ENCODE data around the gene PACS1. TPM values are rescaled to one million over a fixed set of nuclear protein-coding genes. Genes with fewer than 3 reads are reported as not detected.
"Not testable (repeated sequence)": the region's sequence is repeated elsewhere in the genome, so short reads cannot be mapped to it uniquely, and the experiment has no call there.

The PACS1 gene
- total RNA-seq, 1 donor from 2014 or later, result 42.6 TPM

DNA sequence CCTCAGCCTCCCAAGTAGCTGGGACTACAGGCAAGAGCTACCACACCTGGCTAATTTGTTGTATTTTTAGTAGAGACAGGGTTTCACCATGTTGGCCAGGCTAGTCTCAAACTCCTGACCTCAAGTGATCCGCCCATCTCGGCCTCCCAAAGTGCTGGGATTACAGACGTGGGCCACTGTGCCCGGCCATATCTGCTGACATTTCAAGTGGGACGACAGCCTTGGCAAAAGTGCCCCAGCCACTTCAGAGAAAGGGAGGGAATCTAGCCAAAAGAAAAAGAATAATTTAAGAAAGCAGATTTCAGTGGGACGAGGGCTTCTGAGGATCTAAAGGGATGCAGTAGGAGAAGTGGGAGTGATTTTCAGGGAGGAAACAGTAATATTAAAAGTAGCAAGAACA lies 183.0 kb downstream of the PACS1 start:
- DNase-seq (ENCODE audit: low spot score), result not testable (repeated sequence)

- DNase-seq (ENCODE audit: low spot score), result no peak
These were observed 188.4 kb downstream of the PACS1 start for GRCh38 chr11:66258473-66258893.

DNA sequence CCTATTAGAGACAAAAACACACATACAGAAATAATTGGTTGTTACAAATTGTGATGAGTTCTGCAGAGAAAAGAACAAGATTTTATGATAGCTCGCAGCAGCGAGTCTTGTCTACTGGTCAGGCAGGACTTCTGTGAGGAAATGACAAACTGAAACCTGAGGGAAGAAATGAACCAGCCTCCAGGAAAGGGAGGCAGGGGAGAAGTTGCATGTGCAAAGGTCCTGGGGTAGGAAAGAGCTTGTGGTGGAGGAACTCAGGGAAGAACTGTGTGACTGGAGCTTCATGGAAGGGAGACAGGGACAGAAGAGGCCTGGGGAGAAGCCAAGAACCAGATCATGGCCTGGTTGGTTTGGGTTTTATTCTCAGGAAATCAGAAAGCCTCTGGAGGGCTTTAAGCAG lies 189.2 kb downstream of the PACS1 start:
- no peak for DNase-seq (ENCODE audit: low spot score)

GRCh38 chr11:66259956-66260355 lies 189.9 kb downstream of the PACS1 start:
- no peak for DNase-seq (ENCODE audit: low spot score)

DNA sequence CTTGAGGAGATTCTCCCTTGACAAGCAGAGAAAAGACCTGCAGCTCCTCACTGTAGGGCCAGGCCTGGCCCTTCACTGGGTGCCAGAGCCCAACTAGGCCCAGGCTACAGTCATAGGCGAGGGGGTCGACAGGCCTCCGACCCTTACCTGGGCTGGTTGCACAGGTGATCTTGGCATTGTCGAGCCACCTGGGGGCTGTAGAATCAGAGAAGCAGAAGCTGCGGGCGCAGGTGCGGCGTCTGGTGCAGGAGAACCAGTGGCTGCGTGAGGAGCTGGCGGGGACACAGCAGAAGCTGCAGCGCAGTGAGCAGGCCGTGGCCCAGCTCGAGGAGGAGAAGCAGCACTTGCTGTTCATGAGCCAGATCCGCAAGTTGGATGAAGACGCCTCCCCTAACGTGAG lies 191.5 kb downstream of the PACS1 start:
- no peak for DNase-seq (ENCODE audit: low spot score)

- no peak for DNase-seq (ENCODE audit: low spot score)
These were observed 192.1 kb downstream of the PACS1 start for GRCh38 chr11:66262191-66262590.

DNA sequence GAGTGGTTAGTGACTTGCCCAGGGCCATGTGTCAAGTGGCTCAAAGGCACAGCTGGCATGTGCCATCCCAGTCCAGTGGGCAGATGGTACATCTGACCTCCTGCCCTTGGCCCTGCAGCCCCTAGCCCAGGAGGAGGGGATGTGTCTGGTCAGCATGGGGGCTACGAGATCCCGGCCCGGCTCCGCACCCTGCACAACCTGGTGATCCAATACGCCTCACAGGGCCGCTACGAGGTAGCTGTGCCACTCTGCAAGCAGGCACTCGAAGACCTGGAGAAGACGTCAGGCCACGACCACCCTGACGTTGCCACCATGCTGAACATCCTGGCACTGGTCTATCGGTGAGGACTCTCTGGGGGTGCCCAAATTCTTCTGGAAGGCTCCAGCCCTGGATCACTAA lies 192.6 kb downstream of the PACS1 start:
- no peak for DNase-seq (ENCODE audit: low spot score)

- DNase-seq (ENCODE audit: low spot score), result no peak
These were observed 193.2 kb downstream of the PACS1 start for GRCh38 chr11:66263231-66263630.

GRCh38 chr11:66263785-66264184 lies 193.7 kb downstream of the PACS1 start:
- no peak for DNase-seq (ENCODE audit: low spot score)

DNA sequence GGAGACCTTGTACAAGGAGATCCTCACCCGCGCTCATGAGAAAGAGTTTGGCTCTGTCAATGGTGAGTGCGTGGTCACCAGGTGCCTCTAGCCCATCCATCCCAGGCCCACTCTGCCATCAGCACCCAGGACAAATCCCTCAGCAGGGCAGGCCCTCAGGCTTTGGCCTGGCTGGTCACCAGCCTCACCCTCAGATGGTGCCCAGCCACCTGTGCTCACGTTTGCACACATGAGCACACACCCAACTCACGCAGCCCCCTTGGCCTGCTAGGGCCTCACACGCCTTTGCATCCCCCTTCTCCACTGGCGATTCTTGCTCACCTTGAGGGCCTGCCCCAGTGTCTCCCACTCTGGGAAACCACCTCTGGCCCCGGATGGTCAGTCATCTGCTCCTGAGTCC lies 194.3 kb downstream of the PACS1 start:
- DNase-seq (ENCODE audit: low spot score), result no peak

DNA sequence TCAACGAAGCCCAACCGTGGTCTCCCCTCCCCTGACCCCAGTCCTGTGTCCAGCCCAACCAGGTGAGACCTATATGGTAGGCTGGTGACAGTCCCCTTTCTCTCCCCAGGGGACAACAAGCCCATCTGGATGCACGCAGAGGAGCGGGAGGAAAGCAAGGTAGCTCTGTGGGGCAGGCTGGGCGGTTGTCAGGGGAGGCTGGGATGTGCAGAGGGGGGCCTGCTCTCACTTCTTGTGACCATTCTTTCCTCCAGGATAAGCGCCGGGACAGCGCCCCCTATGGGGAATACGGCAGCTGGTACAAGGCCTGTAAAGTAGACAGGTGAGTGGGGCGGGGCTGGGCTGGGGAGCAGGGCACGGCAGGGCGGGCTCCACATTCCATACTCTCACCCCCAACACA lies 194.8 kb downstream of the PACS1 start:
- no peak for DNase-seq (ENCODE audit: low spot score)

- no peak for DNase-seq (ENCODE audit: low spot score)
These were observed 195.7 kb downstream of the PACS1 start for GRCh38 chr11:66265531-66266377.

GRCh38 chr11:66266378-66267038 lies 196.4 kb downstream of the PACS1 start:
- DNase-seq (ENCODE audit: low spot score), result no peak

DNA sequence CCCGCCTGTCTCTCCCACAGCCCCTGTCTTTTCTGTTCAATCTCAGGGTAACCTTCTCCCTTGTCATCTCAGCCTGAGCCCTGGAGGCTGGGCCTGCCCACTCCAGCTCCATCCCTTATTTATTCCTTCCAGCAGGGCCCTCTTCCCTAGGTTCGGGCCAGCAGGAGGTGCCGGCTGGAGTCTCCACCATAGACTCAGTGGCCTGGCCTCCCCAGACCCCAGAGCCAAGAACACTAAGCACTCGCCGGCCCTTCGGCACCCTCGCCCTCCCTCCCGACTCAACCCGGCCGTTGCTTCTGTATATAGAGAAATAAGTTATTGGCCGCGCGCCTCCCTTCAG lies 196.9 kb downstream of the PACS1 start:
- DNase-seq (ENCODE audit: low spot score), result no peak

- peak; percentile 93 for DNase-seq (ENCODE audit: low spot score)
These were observed 197.5 kb downstream of the PACS1 start for GRCh38 chr11:66267379-66268243.

GRCh38 chr11:66268244-66268951 lies 198.3 kb downstream of the PACS1 start, which contains the start of gene RAB1B:
Gene RAB1B (plus strand): TSS chr11:66268639. CDS start chr11:66268680, 41 bp downstream.
- DNase-seq (ENCODE audit: low spot score), result peak; percentile 100

- peak; percentile 38 for DNase-seq (ENCODE audit: low spot score)
These were observed 199.2 kb downstream of the PACS1 start for GRCh38 chr11:66268952-66269905.

DNA sequence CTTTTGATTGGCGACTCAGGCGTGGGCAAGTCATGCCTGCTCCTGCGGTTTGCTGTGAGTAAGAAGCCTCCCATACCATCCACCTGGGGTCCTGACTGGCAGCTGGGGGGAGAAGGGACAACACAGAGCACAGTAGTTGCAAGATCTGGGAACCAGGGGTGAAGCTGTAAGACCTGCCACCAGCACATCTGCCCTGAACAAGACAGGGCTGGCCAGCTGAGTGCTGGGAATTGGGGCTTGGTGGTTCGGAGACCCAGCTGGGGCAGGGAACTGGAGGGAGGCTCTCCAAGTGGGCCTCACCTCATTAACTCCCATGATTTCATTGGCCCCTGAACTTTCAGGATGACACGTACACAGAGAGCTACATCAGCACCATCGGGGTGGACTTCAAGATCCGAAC lies 201.7 kb downstream of the PACS1 start:
- DNase-seq (ENCODE audit: low spot score), result no peak

GRCh38 chr11:66272596-66272995 lies 202.5 kb downstream of the PACS1 start:
- no peak for DNase-seq (ENCODE audit: low spot score)

DNA sequence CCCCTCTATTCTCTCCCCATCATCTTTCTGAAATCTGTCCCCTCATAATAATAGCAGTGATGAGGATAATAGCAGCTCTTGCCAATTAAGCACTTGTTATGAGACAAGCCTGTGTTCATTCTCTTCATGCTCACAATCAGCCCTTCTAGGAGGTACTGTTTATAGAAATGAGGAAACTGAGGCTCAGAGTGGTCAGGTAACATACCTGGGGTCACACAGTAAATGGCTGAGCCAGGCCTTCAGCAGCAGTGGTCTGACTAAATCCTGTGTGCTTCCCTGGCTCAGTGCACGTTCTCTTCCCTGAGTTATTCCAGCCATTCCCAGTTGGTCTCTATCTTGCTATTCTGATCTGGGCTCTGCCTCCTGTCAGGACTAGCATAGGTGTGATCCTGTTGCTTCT lies 204.1 kb downstream of the PACS1 start:
- no peak for DNase-seq (ENCODE audit: low spot score)
